MM.1S (cell line): Measurements from ENCODE around the gene IL17RD.

ENCODE experiments used
- DNase-seq: peaks from one replicate; pipeline ENCODE4 v3.0.0-alpha.2; 2015
- H2AFZ ChIP-seq: fragments of 300-600 bp; sonication (generic); 2 replicates; pipeline ENCODE4 v1.6.0; 2016; ENCODE audit warnings: antibody characterized with exemption, low read length
- H3F3A ChIP-seq: fragments of 300-600 bp; sonication (generic); 2 replicates; pipeline ENCODE4 v1.6.1; 2016; ENCODE audit warnings: mild to moderate bottlenecking, antibody characterized with exemption, low read length, moderate library complexity, mixed read lengths; ENCODE audit not compliant: insufficient read depth
- H3K27ac ChIP-seq: fragments of 300-600 bp; sonication (generic); 2 replicates; pipeline ENCODE4 v1.5.1; 2016; ENCODE audit warnings: mild to moderate bottlenecking, low read length
- H3K27me3 ChIP-seq: fragments of 300-600 bp; sonication (generic); replicated peaks from 2 replicates; pipeline ENCODE4 v1.6.0; 2016; ENCODE audit warnings: low read length; ENCODE audit not compliant: insufficient read depth
- H3K36me3 ChIP-seq: fragments of 300-600 bp; sonication (generic); replicated peaks from 2 replicates; pipeline ENCODE4 v1.6.1; 2016; ENCODE audit warnings: mild to moderate bottlenecking, low read length, mixed read lengths; ENCODE audit not compliant: insufficient read depth
- H3K4me1 ChIP-seq: fragments of 300-600 bp; sonication (generic); 2 replicates; pipeline ENCODE4 v1.6.1; 2016; ENCODE audit warnings: low read length, mixed read lengths
- H3K4me2 ChIP-seq: fragments of 300-600 bp; sonication (generic); 2 replicates; pipeline ENCODE4 v1.6.0; 2016; ENCODE audit warnings: low read depth, low read length
- H3K4me3 ChIP-seq: fragments of 300-600 bp; sonication (generic); 2 replicates; pipeline ENCODE4 v1.5.1; 2016; ENCODE audit warnings: low read length, mixed read lengths
- H3K79me2 ChIP-seq: fragments of 300-600 bp; sonication (generic); 2 replicates; pipeline ENCODE4 v1.6.1; 2016; ENCODE audit warnings: mixed run types, low read length, mixed read lengths
- H3K9ac ChIP-seq: fragments of 300-600 bp; sonication (generic); 2 replicates; pipeline ENCODE4 v1.6.1; 2016; ENCODE audit warnings: low read length, mixed read lengths
- H3K9me2 ChIP-seq: fragments of 300-600 bp; sonication (generic); replicated peaks from 2 replicates; pipeline ENCODE4 v1.6.1; 2016; ENCODE audit warnings: mild to moderate bottlenecking, low read length, mixed read lengths; ENCODE audit not compliant: insufficient read depth
- H3K9me3 ChIP-seq: fragments of 300-600 bp; sonication (generic); replicated peaks from 2 replicates; pipeline ENCODE4 v1.6.1; 2016; ENCODE audit warnings: mild to moderate bottlenecking, low read length, mixed read lengths; ENCODE audit not compliant: insufficient read depth
- H4K20me1 ChIP-seq: fragments of 300-600 bp; sonication (generic); 2 replicates; pipeline ENCODE4 v1.6.1; 2016; ENCODE audit warnings: mild to moderate bottlenecking, low read length, moderate library complexity, mixed read lengths; ENCODE audit not compliant: insufficient read depth
- CTCF ChIP-seq: fragments of 300-600 bp; sonication (generic); IDR thresholded peaks from 2 replicates; pipeline ENCODE4 v1.5.1; 2016; ENCODE audit warnings: antibody characterized with exemption, low read length, mixed read lengths
- EZH2 ChIP-seq: fragments of 300-600 bp; sonication (generic); optimal IDR thresholded peaks from 2 replicates; pipeline ENCODE3; 2017; ENCODE audit warnings: low read depth, mild to moderate bottlenecking, antibody characterized with exemption, low read length, mixed read lengths
- EZH2phosphoT487 ChIP-seq: fragments of 300-600 bp; sonication (generic); IDR thresholded peaks from 2 replicates; pipeline ENCODE4 v1.6.1; 2018; ENCODE audit warnings: antibody characterized with exemption, low read length

The IL17RD gene

GRCh38 chr3:57151021-57151449 lies 14.1 kb downstream of the IL17RD start:
- no peak overlapping the region for H2AFZ ChIP-seq
- no peak overlapping the region for H3K9ac ChIP-seq
- DNase-seq: no peak
- H3K4me3 ChIP-seq: no peak overlapping the region
- no peak overlapping the region for H3K4me2 ChIP-seq
- no peaks in the 10 kb centered on the region for H3K9me3 ChIP-seq
- no peaks in the 10 kb centered on the region for H3K4me1 ChIP-seq
- no peaks in the 10 kb centered on the region for H4K20me1 ChIP-seq
- no peaks in the 10 kb centered on the region for H3K9me2 ChIP-seq
- no peaks in the 10 kb centered on the region for H3K36me3 ChIP-seq
- no peaks in the 10 kb centered on the region for H3F3A ChIP-seq
- H3K27me3 ChIP-seq: no peaks in the 10 kb centered on the region
- no peaks in the 10 kb centered on the region for H3K79me2 ChIP-seq
- TF ChIP-seq EZH2phosphoT487: no peak
- no peak for TF ChIP-seq CTCF
- TF ChIP-seq EZH2: no peak
- H3K27ac ChIP-seq: no peak overlapping the region

- Histone ChIP-seq H3K9me3 (no peaks in the 10 kb centered on the region), H3K27me3 (no peaks in the 10 kb centered on the region), H3K4me3 (no peak overlapping the region), H3K9ac (no peak overlapping the region), H3F3A (no peaks in the 10 kb centered on the region), H3K9me2 (no peaks in the 10 kb centered on the region), H2AFZ (no peak overlapping the region), H3K79me2 (no peaks in the 10 kb centered on the region), H3K27ac (no peak overlapping the region), H3K4me1 (no peaks in the 10 kb centered on the region), H3K36me3 (no peaks in the 10 kb centered on the region), H4K20me1 (no peaks in the 10 kb centered on the region), H3K4me2 (no peak overlapping the region)
- TF ChIP-seq EZH2phosphoT487 (no peak), EZH2 (no peak), CTCF (no peak)
- no peak for DNase-seq
These were observed 15.0 kb downstream of the IL17RD start for GRCh38 chr3:57150113-57150581.

GRCh38 chr3:57147071-57147470 lies 18.1 kb downstream of the IL17RD start:
- H3K9ac ChIP-seq: no peak overlapping the region
- H3K79me2 ChIP-seq: no peaks in the 10 kb centered on the region
- H2AFZ ChIP-seq: no peak overlapping the region
- H3K4me2 ChIP-seq: no peak overlapping the region
- H3K4me1 ChIP-seq: no peaks in the 10 kb centered on the region
- no peaks in the 10 kb centered on the region for H3F3A ChIP-seq
- H3K36me3 ChIP-seq: no peaks in the 10 kb centered on the region
- H3K27ac ChIP-seq: no peak overlapping the region
- no peak for DNase-seq
- no peaks in the 10 kb centered on the region for H4K20me1 ChIP-seq
- H3K9me3 ChIP-seq: no peaks in the 10 kb centered on the region
- H3K9me2 ChIP-seq: no peaks in the 10 kb centered on the region
- H3K27me3 ChIP-seq: no peaks in the 10 kb centered on the region
- no peak overlapping the region for H3K4me3 ChIP-seq
- TF ChIP-seq EZH2phosphoT487 (no peak), EZH2 (no peak), CTCF (no peak)
